AG04450 (cell line): ENCODE results near the gene TANC1. TPM values are rescaled to one million over a fixed set of nuclear protein-coding genes. Genes with fewer than 3 reads are reported as not detected.

Experiments
- CTCF ChIA-PET: fragments of 300-600, 350-600 bp; formaldehyde crosslinking; extraction: SDS; loops from one replicate; lab custom pipeline; 2022; ENCODE audit warnings: antibody characterized with exemption, inconsistent platforms; lab: Charles Lee
- POLR2A ChIA-PET: fragments of 350-600 bp; formaldehyde crosslinking; extraction: SDS; loops from one replicate; lab custom pipeline; 2021; ENCODE audit warnings: antibody characterized with exemption, inconsistent platforms; lab: Yijun Ruan, JAX
- DNase-seq: peaks from one replicate; pipeline ENCODE4 v3.0.0-alpha.2; 2011; ENCODE audit warnings: low read depth, low spot score
- H3K27ac ChIP-seq: one replicate; pipeline ENCODE4 v1.5.1; 2012; ENCODE audit warnings: low read depth, low read length, control low read depth
- H3K27me3 ChIP-seq: one replicate; pipeline ENCODE4 v1.6.0; 2012; ENCODE audit warnings: low read length; ENCODE audit not compliant: control insufficient read depth, insufficient read depth
- H3K4me3 ChIP-seq: 2 replicates; pipeline ENCODE4 v1.5.1; 2011; ENCODE audit warnings: mild to moderate bottlenecking, low read depth, low read length, control low read depth
- H3K9me3 ChIP-seq: 2 replicates; pipeline ENCODE4 v1.5.1; 2012; ENCODE audit warnings: low read length; ENCODE audit not compliant: control insufficient read depth, insufficient read depth
- polyA plus RNA-seq: library from polyadenylated mRNA; depleted of rRNA; stranded (reverse); fragments of >200 nt; gene quantifications from 2 replicates; pipeline ENCODE4 v1.2.3, GENCODE V29; 2011
- TF ChIP-seq, protein P1 (sequence below): IDR thresholded peaks from 2 replicates; pipeline ENCODE4 v1.5.1; 2011; ENCODE audit warnings: low read depth, low read length, control low read depth, inconsistent platforms

Gene TANC1
- polyA plus RNA-seq, 1 experiment, result 28.0 TPM

DNA sequence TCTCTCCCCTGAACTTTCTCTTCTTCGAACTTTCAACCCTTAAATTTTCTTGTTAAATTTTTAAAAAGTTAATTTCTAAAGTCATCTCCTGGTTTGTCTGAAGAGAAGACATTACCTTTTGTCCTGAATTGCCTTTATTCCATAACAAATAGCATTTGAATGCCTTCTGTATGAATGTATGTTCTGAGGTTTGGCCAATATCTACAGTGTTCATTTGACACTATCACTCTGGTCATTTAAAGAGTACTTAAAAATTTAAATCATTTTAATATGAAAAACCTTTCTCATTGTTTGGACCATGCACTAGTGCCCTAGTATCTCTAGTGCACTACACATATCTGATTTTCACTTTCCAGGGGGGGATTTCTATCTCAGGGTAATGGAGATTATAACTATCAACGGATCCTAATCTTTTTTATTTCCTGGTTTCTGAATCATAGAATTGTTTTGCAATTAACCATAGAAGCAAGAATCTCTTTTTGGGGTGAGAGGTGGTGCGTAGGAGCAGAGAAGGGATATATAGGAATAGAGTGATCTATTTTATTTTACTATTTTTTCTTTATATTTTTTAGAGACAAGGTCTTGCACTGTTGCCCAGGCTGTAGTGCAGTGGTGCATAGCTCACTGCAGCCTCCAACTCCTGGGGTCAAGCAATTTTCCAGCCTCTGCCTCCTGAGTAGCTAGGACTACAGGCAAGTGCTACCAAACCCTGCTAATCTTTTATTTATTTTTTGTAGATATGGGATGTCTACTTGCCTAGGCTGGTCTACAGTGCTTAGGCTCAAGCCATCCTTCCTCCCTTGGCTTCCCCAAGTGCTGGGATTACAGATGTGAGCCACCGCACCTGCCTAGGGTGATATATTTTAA lies 25.5 kb downstream of the TANC1 start:
- H3K27me3 ChIP-seq, result no peaks in the 10 kb centered on the region
- ChIA-PET CTCF (interaction anchor here (0.6 to 1.2 kb wide), 2 partner anchors 99 to 125 kb away, joined by 4 to 7 read pairs; no protein-coding TSS in a partner anchor), POLR2A (no interaction called here)
- no peak for DNase-seq
- no peak overlapping the region for H3K27ac ChIP-seq
- TF ChIP-seq, protein P1, sequence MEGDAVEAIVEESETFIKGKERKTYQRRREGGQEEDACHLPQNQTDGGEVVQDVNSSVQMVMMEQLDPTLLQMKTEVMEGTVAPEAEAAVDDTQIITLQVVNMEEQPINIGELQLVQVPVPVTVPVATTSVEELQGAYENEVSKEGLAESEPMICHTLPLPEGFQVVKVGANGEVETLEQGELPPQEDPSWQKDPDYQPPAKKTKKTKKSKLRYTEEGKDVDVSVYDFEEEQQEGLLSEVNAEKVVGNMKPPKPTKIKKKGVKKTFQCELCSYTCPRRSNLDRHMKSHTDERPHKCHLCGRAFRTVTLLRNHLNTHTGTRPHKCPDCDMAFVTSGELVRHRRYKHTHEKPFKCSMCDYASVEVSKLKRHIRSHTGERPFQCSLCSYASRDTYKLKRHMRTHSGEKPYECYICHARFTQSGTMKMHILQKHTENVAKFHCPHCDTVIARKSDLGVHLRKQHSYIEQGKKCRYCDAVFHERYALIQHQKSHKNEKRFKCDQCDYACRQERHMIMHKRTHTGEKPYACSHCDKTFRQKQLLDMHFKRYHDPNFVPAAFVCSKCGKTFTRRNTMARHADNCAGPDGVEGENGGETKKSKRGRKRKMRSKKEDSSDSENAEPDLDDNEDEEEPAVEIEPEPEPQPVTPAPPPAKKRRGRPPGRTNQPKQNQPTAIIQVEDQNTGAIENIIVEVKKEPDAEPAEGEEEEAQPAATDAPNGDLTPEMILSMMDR, result no peak
- no peak overlapping the region for H3K4me3 ChIP-seq
- no peaks in the 10 kb centered on the region for H3K9me3 ChIP-seq

DNA sequence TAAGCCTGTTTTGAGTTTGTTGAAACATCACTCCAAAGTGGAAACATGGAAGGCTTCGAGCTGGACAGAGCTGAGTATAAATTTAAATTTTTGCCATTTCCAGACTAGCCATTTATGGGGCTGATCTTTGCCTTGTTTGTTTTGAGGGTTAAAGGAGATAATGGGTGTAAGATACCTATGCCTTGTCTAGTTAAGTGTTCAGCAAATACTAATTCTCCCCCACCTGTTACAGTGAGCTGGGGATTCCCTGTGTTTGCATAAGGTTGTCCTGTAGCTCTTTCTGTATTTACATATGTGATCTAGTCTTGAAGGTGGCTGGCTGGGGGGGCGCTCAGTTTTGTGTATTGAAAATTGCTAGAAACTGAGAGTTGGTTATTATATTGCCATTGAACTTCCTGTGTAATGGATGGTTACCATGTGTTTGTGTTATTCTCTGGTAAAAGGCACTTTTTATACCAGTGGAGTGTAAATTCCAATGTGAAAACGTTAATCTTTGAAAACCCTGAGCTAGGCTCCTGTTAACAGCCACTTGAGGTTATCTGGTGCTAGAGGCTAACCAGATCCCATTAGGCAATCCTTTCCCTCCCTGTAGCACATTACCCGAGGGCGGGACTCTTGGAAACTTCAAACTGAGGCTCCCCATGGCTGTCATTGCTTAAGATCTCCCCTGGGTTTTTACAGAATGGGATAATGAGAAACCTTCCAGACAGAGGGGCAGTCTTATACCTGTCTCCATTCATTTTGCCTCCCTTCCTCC lies 26.7 kb downstream of the TANC1 start:
- no peak overlapping the region for H3K4me3 ChIP-seq
- no peaks in the 10 kb centered on the region for H3K27me3 ChIP-seq
- POLR2A ChIA-PET, result no interaction called here
- CTCF ChIA-PET, result interaction anchor here (0.6 to 1.2 kb wide), 2 partner anchors 100 to 124 kb away, joined by 4 to 7 read pairs; no protein-coding TSS in a partner anchor
- DNase-seq, result no peak
- no peaks in the 10 kb centered on the region for H3K9me3 ChIP-seq
- H3K27ac ChIP-seq, result no peak overlapping the region
- TF ChIP-seq, protein P1, result no peak

DNA sequence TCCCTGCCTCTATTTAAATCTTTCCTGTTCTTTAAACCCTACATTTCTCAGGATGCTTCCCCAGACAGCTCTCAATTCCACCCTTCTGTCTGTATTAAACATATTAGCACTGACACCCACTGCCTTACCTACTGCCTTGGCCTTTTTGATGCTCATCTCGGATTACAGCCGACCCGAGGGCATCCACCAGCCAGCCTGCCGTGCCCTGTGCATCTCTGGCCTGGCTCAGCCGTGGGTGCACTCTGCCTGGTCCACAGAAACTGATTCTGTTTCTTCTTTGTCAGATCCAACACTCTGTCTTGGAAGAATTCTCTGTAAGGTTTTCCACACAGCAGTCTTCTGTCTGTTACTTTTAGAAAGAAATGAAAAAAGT lies 27.2 kb downstream of the TANC1 start:
- Histone ChIP-seq H3K9me3 (no peaks in the 10 kb centered on the region), H3K4me3 (no peak overlapping the region), H3K27me3 (no peaks in the 10 kb centered on the region), H3K27ac (no peak overlapping the region)
- ChIA-PET POLR2A (no interaction called here), CTCF (interaction anchor here (1.2 kb wide), 1 partner anchor 123 kb away, joined by 4 read pairs; no protein-coding TSS in a partner anchor)
- TF ChIP-seq, protein P1, result no peak
- no peak for DNase-seq

DNA sequence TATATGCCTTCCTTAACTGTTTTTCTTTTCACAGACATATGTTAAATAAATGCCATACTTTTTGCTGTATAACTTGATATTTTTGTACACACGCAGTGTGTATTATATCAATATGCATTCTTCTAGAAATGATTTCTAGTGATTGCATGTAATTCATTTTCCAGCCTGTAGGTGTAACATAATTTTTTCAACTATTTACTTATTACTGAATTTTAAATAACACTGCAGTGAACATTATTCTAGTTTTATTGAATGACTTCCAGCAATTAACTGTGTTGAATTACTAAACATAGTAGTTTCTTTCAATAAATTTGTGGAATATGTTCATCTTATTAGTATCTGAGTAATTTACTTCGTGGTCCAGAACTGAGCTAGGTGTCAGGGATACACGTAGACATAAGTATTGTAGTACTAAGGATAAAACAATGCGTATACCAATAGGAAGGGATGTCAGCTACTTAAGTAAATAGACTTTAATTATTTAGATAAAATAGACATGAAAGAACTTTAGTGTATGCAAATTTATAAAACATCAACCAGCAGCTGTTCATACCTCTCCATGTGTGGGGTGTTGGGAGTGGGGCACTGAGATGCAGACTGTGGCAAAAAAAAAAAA lies 28.0 kb downstream of the TANC1 start:
- TF ChIP-seq, protein P1, result peak; percentile 31
- CTCF ChIA-PET, result interaction anchor here (0.6 to 1.9 kb wide), 8 partner anchors 9 to 123 kb away, joined by 3 to 7 read pairs (median 4); no protein-coding TSS in a partner anchor
- Histone ChIP-seq H3K4me3 (no peak overlapping the region), H3K27ac (no peak overlapping the region), H3K27me3 (no peaks in the 10 kb centered on the region), H3K9me3 (no peaks in the 10 kb centered on the region)
- POLR2A ChIA-PET, result interaction anchor here (1.2 kb wide), 1 partner anchor 10 kb away, joined by 4 read pairs; no protein-coding TSS in a partner anchor
- no peak for DNase-seq
